ENCODE measurements around the gene MGLL. TPM values are rescaled to one million over a fixed set of nuclear protein-coding genes. Genes with fewer than 3 reads are reported as not detected.

Gene MGLL
- total RNA-seq, 1 donor from 2014 or later, result 0.97 TPM

DNA sequence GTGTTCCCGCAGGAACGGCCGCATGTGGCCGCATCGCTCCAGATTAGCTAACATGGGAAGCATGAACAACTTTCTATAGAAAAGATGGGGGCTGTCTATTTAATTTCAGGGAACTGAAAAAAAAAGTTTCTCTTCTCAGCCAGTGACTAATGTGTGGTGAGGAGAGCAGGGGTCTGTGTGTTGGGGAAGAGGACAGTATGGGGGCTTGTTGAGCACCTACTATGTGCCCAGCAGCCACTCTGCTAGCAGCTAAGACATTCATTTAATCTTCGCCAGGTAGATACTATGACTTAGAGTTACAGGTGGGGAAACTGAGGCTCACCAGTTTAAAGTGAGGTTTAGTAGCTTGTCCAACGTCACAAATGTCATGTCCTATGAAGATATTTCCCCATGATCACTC is 56.6 kb downstream of the MGLL start:
- Mint-ChIP-seq H3K27ac (ENCODE audit: unreplicated experiment) (no peak overlapping the region), H3K4me1 (ENCODE audit: unreplicated experiment) (peaks cover 2% of the 10 kb centered on the region), H3K4me3 (ENCODE audit: unreplicated experiment) (no peak overlapping the region), H3K27me3 (ENCODE audit: unreplicated experiment) (peaks cover 5% of the 10 kb centered on the region), H3K9me3 (ENCODE audit: unreplicated experiment) (no peaks in the 10 kb centered on the region), H3K36me3 (ENCODE audit: low read depth, unreplicated experiment) (no peaks in the 10 kb centered on the region)
- DNase-seq (ENCODE audit: low spot score), result no peak
- no peak for TF ChIP-seq CTCF (IDR thresholded peaks at IDR 0.05; ENCODE audit: unreplicated experiment)

GRCh38 chr3:127764841-127765362 is 57.4 kb downstream of the MGLL start:
- Mint-ChIP-seq H3K4me3 (ENCODE audit: unreplicated experiment) (no peak overlapping the region), H3K4me1 (ENCODE audit: unreplicated experiment) (peaks cover 2% of the 10 kb centered on the region), H3K27me3 (ENCODE audit: unreplicated experiment) (peaks cover 3% of the 10 kb centered on the region), H3K27ac (ENCODE audit: unreplicated experiment) (no peak overlapping the region), H3K9me3 (ENCODE audit: unreplicated experiment) (no peaks in the 10 kb centered on the region), H3K36me3 (ENCODE audit: low read depth, unreplicated experiment) (peaks cover under 1% of the 10 kb centered on the region)
- no peak for TF ChIP-seq CTCF (IDR thresholded peaks at IDR 0.05; ENCODE audit: unreplicated experiment)
- DNase-seq (ENCODE audit: low spot score), result no peak

GRCh38 chr3:127764301-127764700 is 58.0 kb downstream of the MGLL start:
- peaks cover 2% of the 10 kb centered on the region for H3K4me1 Mint-ChIP-seq (ENCODE audit: unreplicated experiment)
- H3K27ac Mint-ChIP-seq (ENCODE audit: unreplicated experiment), result no peak overlapping the region
- peaks cover 3% of the 10 kb centered on the region for H3K36me3 Mint-ChIP-seq (ENCODE audit: low read depth, unreplicated experiment)
- no peak overlapping the region for H3K4me3 Mint-ChIP-seq (ENCODE audit: unreplicated experiment)
- TF ChIP-seq CTCF (IDR thresholded peaks at IDR 0.05; ENCODE audit: unreplicated experiment), result no peak
- no peak for DNase-seq (ENCODE audit: low spot score)
- peaks cover 2% of the 10 kb centered on the region for H3K27me3 Mint-ChIP-seq (ENCODE audit: unreplicated experiment)
- no peaks in the 10 kb centered on the region for H3K9me3 Mint-ChIP-seq (ENCODE audit: unreplicated experiment)

GRCh38 chr3:127763816-127764215 is 58.5 kb downstream of the MGLL start:
- no peak for DNase-seq (ENCODE audit: low spot score)
- H3K27me3 Mint-ChIP-seq (ENCODE audit: unreplicated experiment), result peaks cover 2% of the 10 kb centered on the region
- no peak for TF ChIP-seq CTCF (IDR thresholded peaks at IDR 0.05; ENCODE audit: unreplicated experiment)
- H3K27ac Mint-ChIP-seq (ENCODE audit: unreplicated experiment), result no peak overlapping the region
- H3K36me3 Mint-ChIP-seq (ENCODE audit: low read depth, unreplicated experiment), result peaks cover 3% of the 10 kb centered on the region
- peaks cover 2% of the 10 kb centered on the region for H3K4me1 Mint-ChIP-seq (ENCODE audit: unreplicated experiment)
- no peaks in the 10 kb centered on the region for H3K9me3 Mint-ChIP-seq (ENCODE audit: unreplicated experiment)
- H3K4me3 Mint-ChIP-seq (ENCODE audit: unreplicated experiment), result no peak overlapping the region

DNA sequence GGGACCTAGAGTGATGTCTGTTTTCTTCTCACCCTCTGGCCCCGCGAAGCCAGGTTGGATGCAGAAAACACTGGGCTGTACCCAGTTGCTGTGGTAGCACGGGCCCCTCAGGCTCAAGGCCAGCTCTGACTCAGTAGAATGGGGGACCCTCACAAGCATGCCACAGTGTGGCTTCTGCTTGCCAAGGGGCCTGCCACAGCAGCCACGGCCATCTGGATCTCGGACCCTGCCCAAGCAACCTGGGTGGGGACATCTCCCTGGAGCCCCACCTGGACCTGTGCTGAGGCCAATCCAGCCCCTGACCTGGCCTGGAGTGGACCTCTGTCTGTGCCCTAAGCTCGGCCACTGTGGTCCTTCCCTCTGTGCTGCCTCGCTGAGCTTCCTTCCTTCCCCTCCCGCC is 59.0 kb downstream of the MGLL start:
- H3K36me3 Mint-ChIP-seq (ENCODE audit: low read depth, unreplicated experiment), result peaks cover 3% of the 10 kb centered on the region
- H3K4me1 Mint-ChIP-seq (ENCODE audit: unreplicated experiment), result peaks cover 2% of the 10 kb centered on the region
- H3K9me3 Mint-ChIP-seq (ENCODE audit: unreplicated experiment), result no peaks in the 10 kb centered on the region
- DNase-seq (ENCODE audit: low spot score), result no peak
- peaks cover 2% of the 10 kb centered on the region for H3K27me3 Mint-ChIP-seq (ENCODE audit: unreplicated experiment)
- no peak overlapping the region for H3K4me3 Mint-ChIP-seq (ENCODE audit: unreplicated experiment)
- TF ChIP-seq CTCF (IDR thresholded peaks at IDR 0.05; ENCODE audit: unreplicated experiment), result no peak
- H3K27ac Mint-ChIP-seq (ENCODE audit: unreplicated experiment), result no peak overlapping the region
